BJ (cell line): ENCODE results near the gene ZNF765. TPM values are rescaled to one million over a fixed set of nuclear protein-coding genes. Genes with fewer than 3 reads are reported as not detected.
"Not testable (repeated sequence)": the region's sequence is repeated elsewhere in the genome, so short reads cannot be mapped to it uniquely, and the experiment has no call there.

Experiments
- CTCF ChIA-PET: fragments of 350-600 bp; formaldehyde crosslinking; extraction: SDS; loops from one replicate; lab custom pipeline; 2021; ENCODE audit warnings: antibody characterized with exemption, inconsistent platforms; lab: Yijun Ruan, JAX
- POLR2A ChIA-PET: fragments of 300-600 bp; sonication (Branson Sonifier 250); formaldehyde crosslinking; extraction: SDS; loops from one replicate; lab custom pipeline; 2021; ENCODE audit warnings: antibody characterized with exemption; lab: Charles Lee
- DNase-seq: peaks from one replicate; pipeline ENCODE4 v3.0.0-alpha.2; 2011; ENCODE audit warnings: low read depth
- H3K27me3 ChIP-seq: 2 replicates; pipeline ENCODE4 v1.6.0; 2011; ENCODE audit warnings: low read length; ENCODE audit not compliant: control insufficient read depth, insufficient read depth
- H3K36me3 ChIP-seq: 2 replicates; pipeline ENCODE4 v1.5.1; 2011; ENCODE audit warnings: low read length; ENCODE audit not compliant: control insufficient read depth, insufficient read depth
- H3K4me3 ChIP-seq: 2 replicates; pipeline ENCODE4 v1.5.1; 2011; ENCODE audit warnings: low read depth, mild to moderate bottlenecking, control low read depth, low read length
- CTCF ChIP-seq: IDR thresholded peaks from 2 replicates; pipeline ENCODE4 v1.5.1; 2011; ENCODE audit warnings: low read depth, mild to moderate bottlenecking, control low read depth, inconsistent platforms, low read length, moderate library complexity; ENCODE audit not compliant: insufficient read depth
- polyA plus RNA-seq: library from polyadenylated mRNA; depleted of rRNA; stranded (reverse); fragments of >200 nt; gene quantifications from 2 replicates; pipeline ENCODE4 v1.2.3, GENCODE V29; 2011

ZNF765 gene
- polyA plus RNA-seq, 1 experiment: 2.9 TPM

DNA sequence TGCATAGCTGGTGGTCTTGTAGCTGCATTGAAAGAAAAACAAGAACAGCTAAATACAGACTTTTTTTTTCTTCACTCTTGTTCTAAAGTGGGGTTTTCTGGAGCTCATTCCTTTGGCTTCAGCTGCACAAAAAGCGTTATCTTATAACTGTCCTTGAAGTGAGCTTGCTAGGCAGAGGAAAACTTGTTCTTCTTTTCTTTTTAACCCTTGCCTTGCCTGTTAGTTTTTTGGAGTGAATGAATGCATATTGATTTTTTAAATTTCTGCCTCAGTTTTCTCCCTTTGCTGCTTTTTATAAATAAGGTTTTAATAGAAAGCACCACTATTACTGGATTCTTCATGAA is 1.5 kb downstream of the ZNF765 start:
- ChIA-PET POLR2A (no interaction called here), CTCF (interaction anchor here (0.6 kb wide), 1 partner anchor 36 kb away, joined by 4 read pairs; no protein-coding TSS in a partner anchor)
- Histone ChIP-seq H3K4me3 (no peak overlapping the region; the same call in 1 of the 2 replicates), H3K27me3 (no peaks in the 10 kb centered on the region), H3K36me3 (peaks cover 5% of the 10 kb centered on the region)
- no peak for TF ChIP-seq CTCF
- DNase-seq: no peak

GRCh38 chr19:53397918-53398317 is 3.0 kb downstream of the ZNF765 start:
- not testable (repeated sequence) for H3K4me3 ChIP-seq

GRCh38 chr19:53409505-53410204 is 14.7 kb downstream of the ZNF765 start:
- DNase-seq: no peak
- Histone ChIP-seq H3K36me3 (peaks cover 8% of the 10 kb centered on the region), H3K4me3 (no peak overlapping the region), H3K27me3 (no peaks in the 10 kb centered on the region)
- POLR2A ChIA-PET: no interaction called here
- CTCF ChIA-PET: no interaction called here
- TF ChIP-seq CTCF: no peak

More at GRCh38 chr19:53397918-53398317, 3.0 kb downstream of the ZNF765 start:
- POLR2A ChIA-PET, CTCF ChIA-PET, H3K27me3 ChIP-seq, DNase-seq, H3K36me3 ChIP-seq: not testable (repeated sequence)

GRCh38 chr19:53420520-53421315 is 25.8 kb downstream of the ZNF765 start:
- H3K4me3 ChIP-seq, POLR2A ChIA-PET, H3K27me3 ChIP-seq, CTCF ChIA-PET, H3K36me3 ChIP-seq, DNase-seq: not testable (repeated sequence)

DNA sequence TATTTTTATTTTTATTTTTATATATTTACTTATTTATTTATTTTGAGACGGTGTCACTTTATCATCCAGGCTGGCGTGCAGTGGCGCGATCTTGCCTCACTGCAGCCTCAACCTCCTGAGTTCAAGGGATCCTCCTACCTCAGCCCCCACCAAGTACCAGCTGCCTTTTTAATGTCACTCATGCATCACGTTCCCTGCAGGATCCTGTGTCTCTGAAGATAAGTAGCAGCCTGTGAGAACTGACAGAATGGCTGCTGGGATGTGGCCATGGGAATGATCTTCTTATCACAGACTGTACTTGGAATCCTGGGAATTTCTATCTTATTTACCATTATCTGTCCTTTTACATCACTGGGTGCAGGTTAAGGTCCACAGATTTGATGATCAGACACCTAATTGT is 27.6 kb downstream of the ZNF765 start:
- no peak for TF ChIP-seq CTCF
- Histone ChIP-seq H3K36me3 (no peaks in the 10 kb centered on the region), H3K27me3 (no peaks in the 10 kb centered on the region), H3K4me3 (no peak overlapping the region)
- CTCF ChIA-PET: no interaction called here
- POLR2A ChIA-PET: no interaction called here
- DNase-seq: no peak

GRCh38 chr19:53423074-53423473 is 28.1 kb downstream of the ZNF765 start:
- DNase-seq, H3K27me3 ChIP-seq, POLR2A ChIA-PET, H3K4me3 ChIP-seq, H3K36me3 ChIP-seq: not testable (repeated sequence)
- CTCF ChIA-PET: interaction anchor here (1.0 kb wide), 1 partner anchor 28 kb away, joined by 3 read pairs; the partner anchor contains the start of gene ZNF765
